ENCODE results near the gene ADAT3. TPM values are rescaled to one million over a fixed set of nuclear protein-coding genes. Genes with fewer than 3 reads are reported as not detected.
"Not testable (repeated sequence)": the region's sequence is repeated elsewhere in the genome, so short reads cannot be mapped to it uniquely, and the experiment has no call there.

ADAT3 gene
- total RNA-seq, 2 experiments from 2014 or later = 9.3 to 11.4 TPM

DNA sequence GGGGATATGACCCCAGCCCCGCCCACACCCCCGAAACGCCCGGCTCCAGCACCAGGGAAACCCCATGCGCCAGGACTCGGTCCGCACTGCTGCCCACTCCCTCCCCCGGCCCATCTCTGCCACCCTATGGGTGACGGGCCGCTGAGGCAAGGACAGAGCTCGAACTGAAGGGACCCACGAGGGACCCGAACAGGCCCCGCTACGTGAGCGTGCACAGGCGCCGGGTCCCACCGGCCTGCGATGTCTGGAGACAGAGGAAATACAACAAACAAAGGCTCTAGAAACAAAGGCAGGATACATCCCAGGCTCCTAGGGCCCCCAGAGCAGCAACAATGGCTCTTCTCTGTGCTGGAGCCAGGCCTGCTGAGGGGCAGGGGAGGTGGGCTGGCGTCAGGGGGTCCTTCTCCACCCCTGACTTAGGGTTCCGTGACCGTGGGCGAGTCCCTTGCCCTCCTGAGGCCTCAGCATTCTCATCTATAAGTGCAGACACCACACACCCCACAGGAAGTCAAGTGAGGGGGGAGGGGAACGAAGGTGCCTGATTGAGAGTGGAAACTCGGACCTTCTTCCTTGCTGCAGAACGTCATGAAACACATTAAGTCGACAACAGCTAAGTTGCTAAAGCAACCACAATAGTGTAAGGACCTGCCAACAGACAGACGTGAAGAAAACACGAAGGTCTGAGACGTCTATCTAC is 23.0 kb upstream of the ADAT3 start:
- peaks cover 36% of the 10 kb centered on the region for H3K4me1 Mint-ChIP-seq
- CTCF ChIA-PET = interaction anchor here (0.8 to 1.6 kb wide), 5 partner anchors 8 to 48 kb away, joined by 3 to 8 read pairs (median 3); no protein-coding TSS in a partner anchor
- H3K27me3 Mint-ChIP-seq = no peaks in the 10 kb centered on the region
- ATAC-seq (peak; percentile 63), DNase-seq (peak; percentile 92)
- no peaks in the 10 kb centered on the region for H3K9me3 Mint-ChIP-seq (ENCODE audit: low read depth)
- peak overlapping the region; percentile 98 for H3K27ac Mint-ChIP-seq
- H3K36me3 Mint-ChIP-seq = peaks cover 18% of the 10 kb centered on the region
- peak overlapping the region; percentile 90 for H3K4me3 Mint-ChIP-seq

DNA sequence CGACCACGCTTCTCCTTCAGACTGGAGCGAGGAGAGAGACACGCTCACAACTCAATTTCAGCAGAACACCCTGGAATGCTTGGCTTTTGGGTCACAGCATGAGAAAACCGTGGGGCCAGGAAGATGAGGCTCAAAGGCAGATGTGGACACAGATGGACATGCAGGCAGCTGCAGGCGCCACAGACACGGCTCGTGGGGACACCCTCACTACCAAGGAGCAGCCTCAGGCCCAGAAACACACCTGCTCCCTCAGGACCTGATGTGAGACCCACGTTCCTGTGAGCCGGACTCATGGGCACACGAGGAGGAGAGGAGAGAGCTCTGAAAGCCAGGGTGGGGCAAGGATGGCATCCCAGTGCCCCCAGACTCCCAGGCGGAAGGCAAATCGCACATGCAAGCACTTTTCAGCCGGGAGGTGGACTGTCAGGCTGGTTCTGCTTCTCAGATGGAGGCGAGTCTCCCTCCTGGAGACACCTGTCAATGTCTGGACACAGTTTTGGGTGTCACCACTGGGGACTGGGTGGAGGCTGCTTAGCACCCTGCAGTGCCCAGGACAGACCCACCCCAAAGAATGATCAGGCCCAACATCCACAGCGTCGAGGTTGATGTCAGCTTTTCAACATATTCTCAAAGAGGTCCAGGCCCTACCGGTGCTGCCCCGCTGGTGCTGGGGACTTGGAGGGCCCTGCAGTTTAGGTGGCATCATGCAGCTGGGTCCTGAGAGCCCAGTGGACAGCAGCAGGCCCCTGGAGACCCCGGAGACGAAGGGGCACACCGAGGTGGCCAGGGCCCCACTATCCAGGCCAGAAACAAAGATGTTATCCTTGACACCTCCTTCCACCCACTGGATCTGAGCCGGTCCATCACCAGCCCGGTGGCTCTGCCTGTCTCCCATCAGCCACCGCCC is 22.2 kb upstream of the ADAT3 start:
- H3K4me3 Mint-ChIP-seq = peak overlapping the region; percentile 90
- no peaks in the 10 kb centered on the region for H3K27me3 Mint-ChIP-seq
- peak overlapping the region; percentile 98 for H3K27ac Mint-ChIP-seq
- DNase-seq (no peak), ATAC-seq (peak; percentile 1)
- peaks cover 40% of the 10 kb centered on the region for H3K4me1 Mint-ChIP-seq
- H3K36me3 Mint-ChIP-seq = peaks cover 18% of the 10 kb centered on the region
- CTCF ChIA-PET = interaction anchor here (0.8 to 2.4 kb wide), 6 partner anchors 8 to 47 kb away, joined by 3 to 12 read pairs (median 6); no protein-coding TSS in a partner anchor
- no peaks in the 10 kb centered on the region for H3K9me3 Mint-ChIP-seq (ENCODE audit: low read depth)

DNA sequence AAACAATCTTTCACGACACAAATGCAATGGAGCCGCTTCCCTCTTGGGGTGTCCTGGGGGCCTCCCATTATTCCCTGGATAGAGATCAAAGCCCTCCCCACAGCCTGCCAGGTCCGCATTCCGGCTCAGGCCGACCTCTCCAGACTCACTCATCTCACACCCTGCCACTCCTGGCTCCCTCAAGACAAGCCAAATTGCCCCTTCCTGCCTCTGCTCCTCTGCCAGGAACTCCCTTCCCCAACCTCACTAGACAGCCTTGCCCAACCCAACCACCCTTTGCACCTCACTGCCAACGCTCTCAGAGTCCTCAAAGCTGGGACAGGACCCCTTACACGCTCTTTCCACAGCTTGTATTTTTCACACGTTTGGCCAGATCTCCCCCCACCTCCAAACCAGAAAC is 21.4 kb upstream of the ADAT3 start:
- no peaks in the 10 kb centered on the region for H3K9me3 Mint-ChIP-seq (ENCODE audit: low read depth)
- H3K27ac Mint-ChIP-seq = peak overlapping the region; percentile 98
- DNase-seq (peak; percentile 57), ATAC-seq (peak; percentile 10)
- H3K4me3 Mint-ChIP-seq = peak overlapping the region; percentile 90
- H3K36me3 Mint-ChIP-seq = peaks cover 18% of the 10 kb centered on the region
- peaks cover 40% of the 10 kb centered on the region for H3K4me1 Mint-ChIP-seq
- CTCF ChIA-PET = interaction anchor here (2.4 kb wide), 1 partner anchor 13 kb away, joined by 12 read pairs; no protein-coding TSS in a partner anchor
- no peaks in the 10 kb centered on the region for H3K27me3 Mint-ChIP-seq

DNA sequence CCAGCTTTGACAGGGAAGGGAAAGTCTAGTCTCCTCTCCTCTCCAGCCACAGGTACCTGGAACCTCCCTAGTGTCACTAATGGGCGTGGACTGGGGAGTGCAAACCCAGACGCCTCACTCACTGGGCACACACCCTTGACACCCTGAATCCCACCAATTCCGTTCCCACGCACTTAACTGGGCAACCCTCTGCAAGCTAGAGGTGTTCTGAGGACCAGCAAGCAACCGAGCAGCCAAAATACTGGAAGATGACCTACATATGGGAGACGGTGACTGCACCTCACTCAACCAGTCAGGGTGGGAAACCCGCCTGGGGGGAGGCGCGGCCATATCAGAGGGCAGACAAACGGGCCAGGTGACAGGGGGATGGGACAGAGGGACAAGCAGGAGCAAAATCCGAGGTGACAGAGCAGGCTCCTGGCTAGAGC is 20.9 kb upstream of the ADAT3 start:
- Mint-ChIP-seq H3K4me3 (peak overlapping the region; percentile 90), H3K36me3 (peaks cover 18% of the 10 kb centered on the region), H3K27ac (peak overlapping the region; percentile 98), H3K9me3 (ENCODE audit: low read depth) (no peaks in the 10 kb centered on the region), H3K27me3 (no peaks in the 10 kb centered on the region), H3K4me1 (peaks cover 40% of the 10 kb centered on the region)
- peak; percentile 20 for ATAC-seq
- DNase-seq = peak; percentile 73
- CTCF ChIA-PET = interaction anchor here (1.3 to 2.4 kb wide), 2 partner anchors 13 to 20 kb away, joined by 4 to 12 read pairs; no protein-coding TSS in a partner anchor

DNA sequence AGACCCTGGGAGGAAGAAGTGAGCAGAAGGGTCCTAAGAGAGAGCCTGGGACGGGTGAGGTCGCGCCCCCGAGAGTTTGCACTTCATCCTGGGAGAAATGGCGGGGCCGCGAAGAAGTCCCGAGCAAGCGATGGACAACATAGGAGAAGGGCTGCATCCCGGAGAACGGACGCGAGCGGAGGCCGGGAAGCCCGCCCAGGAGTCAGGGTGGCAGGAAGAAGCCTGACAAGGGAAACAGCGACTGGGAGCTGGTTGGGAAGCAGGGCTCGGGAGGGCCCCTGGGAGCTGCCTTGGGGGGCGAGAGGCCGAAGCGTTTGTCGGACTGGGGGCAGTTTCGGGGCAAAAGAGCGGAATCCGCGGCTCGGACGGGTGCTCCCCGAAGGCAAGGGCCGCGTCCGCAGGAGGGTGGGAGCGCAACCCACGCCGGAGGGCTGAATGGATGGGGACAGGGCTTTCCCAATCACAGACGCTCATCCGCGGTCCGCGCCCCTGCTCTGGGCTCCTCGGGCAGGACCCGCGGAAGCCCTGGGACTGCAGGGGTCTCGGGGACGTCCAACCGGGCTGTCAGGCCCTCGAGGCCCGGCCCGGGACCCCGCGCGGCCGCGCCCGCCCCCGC is 20.4 kb upstream of the ADAT3 start:
- CTCF ChIA-PET = interaction anchor here (0.6 to 2.4 kb wide), 3 partner anchors 9 to 20 kb away, joined by 3 to 12 read pairs (median 4); no protein-coding TSS in a partner anchor
- peak; percentile 10 for ATAC-seq
- Mint-ChIP-seq H3K4me1 (peaks cover 39% of the 10 kb centered on the region), H3K4me3 (peak overlapping the region; percentile 90), H3K36me3 (peaks cover 18% of the 10 kb centered on the region), H3K27me3 (no peaks in the 10 kb centered on the region), H3K9me3 (ENCODE audit: low read depth) (no peaks in the 10 kb centered on the region), H3K27ac (peak overlapping the region; percentile 98)
- DNase-seq = no peak

DNA sequence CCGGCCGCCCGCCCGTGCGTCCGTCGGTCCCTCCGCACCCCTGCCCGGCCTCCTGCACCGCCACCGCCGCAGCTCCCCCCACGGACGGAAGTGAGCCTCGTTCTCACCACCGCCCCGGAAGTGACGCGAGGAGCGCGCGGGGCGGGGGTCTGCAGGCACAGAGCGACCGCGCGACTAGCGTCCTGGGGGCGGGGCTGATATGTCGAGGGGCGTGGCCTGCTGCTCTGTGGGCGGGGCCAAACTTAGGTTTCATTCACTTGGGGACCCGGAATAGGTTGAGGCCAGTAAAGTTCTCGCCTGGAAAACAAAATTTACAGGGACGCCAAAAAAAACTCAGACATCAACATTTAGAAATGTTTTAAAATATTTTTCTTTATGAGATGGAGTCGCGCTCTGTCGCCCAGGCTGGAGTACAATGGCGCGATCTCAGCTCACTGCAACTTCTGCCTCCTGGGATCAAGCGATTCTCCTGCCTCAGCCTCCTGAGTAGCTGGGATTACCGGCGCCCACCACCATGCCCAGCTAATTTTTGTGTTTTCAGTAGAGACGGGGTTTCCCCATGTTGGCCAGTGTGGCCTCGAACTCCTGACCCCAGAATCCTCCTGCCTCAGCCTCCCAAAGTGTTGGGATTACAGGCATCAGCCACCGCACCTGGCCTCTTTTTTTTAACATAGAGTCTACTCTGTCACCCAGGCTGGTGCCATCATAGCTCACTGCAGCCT is 19.6 kb upstream of the ADAT3 start, which contains the start of gene ABHD17A:
ABHD17A (minus strand) TSS at position 99 of the 722 bp plus-strand sequence. CDS start 3,930 bp downstream, outside the sequence.
- not testable (repeated sequence) for H3K9me3 Mint-ChIP-seq (ENCODE audit: low read depth); H3K27me3 Mint-ChIP-seq
- H3K4me3 Mint-ChIP-seq = peak within 1 kb of the TSS; percentile 90
- H3K27ac Mint-ChIP-seq = peak within 1 kb of the TSS; percentile 98
- DNase-seq (peak; percentile 96), ATAC-seq (peak; percentile 70)
- CTCF ChIA-PET = interaction anchor here (0.6 to 2.4 kb wide), 5 partner anchors 9 to 21 kb away, joined by 3 to 12 read pairs (median 3); no protein-coding TSS in a partner anchor
- H3K36me3 Mint-ChIP-seq = peaks cover 18% of the 10 kb centered on the region
- H3K4me1 Mint-ChIP-seq = peaks cover 32% of the 10 kb centered on the region

DNA sequence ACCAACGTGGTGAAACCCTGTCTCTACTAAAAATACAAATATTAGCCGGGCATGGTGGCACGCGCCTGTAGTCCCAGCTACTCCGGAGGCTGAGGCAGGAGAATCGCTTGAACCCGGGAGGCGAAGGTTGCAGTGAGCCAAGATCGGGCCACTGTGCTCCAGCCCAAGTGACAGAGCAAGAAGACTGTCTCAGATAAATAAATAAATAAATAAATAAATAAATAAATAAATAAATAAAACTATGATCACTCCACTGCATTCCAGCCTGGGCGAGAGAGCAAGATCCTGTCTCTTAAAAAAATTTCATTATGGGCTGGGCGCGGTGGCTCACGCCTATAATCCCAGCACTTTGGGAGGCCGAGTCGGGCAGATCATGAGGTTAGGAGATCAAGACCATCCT is 18.8 kb upstream of the ADAT3 start:
- peaks cover 18% of the 10 kb centered on the region for H3K36me3 Mint-ChIP-seq
- not testable (repeated sequence) for H3K4me3 Mint-ChIP-seq, H3K27me3 Mint-ChIP-seq

DNA sequence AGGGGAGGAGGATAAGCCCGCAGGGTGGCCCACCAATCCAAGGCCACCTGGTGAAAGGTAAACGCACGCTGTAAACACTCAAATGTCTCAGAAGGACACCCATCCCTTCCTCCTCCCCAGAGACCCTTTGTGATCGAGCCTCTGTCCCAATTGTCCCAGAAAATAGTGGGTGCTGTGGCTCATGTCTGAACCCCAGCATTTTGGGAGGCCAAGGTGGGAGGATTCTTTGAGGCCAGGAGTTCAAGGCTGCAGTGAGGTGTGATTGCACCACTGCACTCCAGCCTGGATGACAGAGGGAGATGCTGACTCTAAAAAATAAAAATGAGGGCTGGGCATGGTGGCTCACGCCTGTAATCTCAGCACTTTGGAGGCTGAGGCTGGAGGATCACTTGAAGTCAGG is 16.8 kb upstream of the ADAT3 start:
- no peak for DNase-seq
- Mint-ChIP-seq H3K4me3 (no peak overlapping the region), H3K27ac (no peak overlapping the region), H3K27me3 (no peaks in the 10 kb centered on the region), H3K4me1 (peaks cover 20% of the 10 kb centered on the region), H3K36me3 (peaks cover 10% of the 10 kb centered on the region), H3K9me3 (ENCODE audit: low read depth) (no peaks in the 10 kb centered on the region)
- no peak for ATAC-seq
- CTCF ChIA-PET = interaction anchor here (2.8 kb wide), 1 partner anchor 9 kb away, joined by 13 read pairs; no protein-coding TSS in a partner anchor

More for the DNA sequence above, 18.8 kb upstream of the ADAT3 start:
- not testable (repeated sequence) for H3K27ac Mint-ChIP-seq; DNase-seq; H3K9me3 Mint-ChIP-seq (ENCODE audit: low read depth); ATAC-seq
- peaks cover 29% of the 10 kb centered on the region for H3K4me1 Mint-ChIP-seq
- CTCF ChIA-PET = interaction anchor here (0.9 to 1.4 kb wide), 2 partner anchors 9 to 10 kb away, joined by 3 read pairs; no protein-coding TSS in a partner anchor

DNA sequence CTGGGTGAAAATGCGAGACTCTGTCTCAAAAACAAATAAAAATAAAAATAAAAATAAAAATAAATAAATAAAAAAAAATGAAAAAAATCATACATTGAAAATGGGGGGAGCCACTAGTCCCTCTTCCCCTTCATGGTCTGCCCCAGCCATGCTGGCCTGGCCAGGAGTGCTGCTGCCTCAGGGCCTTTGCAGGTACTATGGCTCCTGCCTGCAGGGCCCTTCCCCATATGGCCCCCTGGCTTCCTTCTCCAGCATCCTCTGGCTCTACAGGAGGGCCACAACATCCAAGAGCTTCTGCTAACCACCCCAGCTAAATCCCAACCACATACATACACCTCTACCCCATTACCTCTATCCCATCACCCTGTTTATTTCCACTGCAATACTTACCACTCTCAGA is 15.3 kb upstream of the ADAT3 start:
- no peak for DNase-seq
- ATAC-seq = no peak
- CTCF ChIA-PET = interaction anchor here (1.6 kb wide), 2 partner anchors 13 to 266 kb away, joined by 3 to 4 read pairs; no protein-coding TSS in a partner anchor
- Mint-ChIP-seq H3K36me3 (no peaks in the 10 kb centered on the region), H3K27me3 (no peaks in the 10 kb centered on the region), H3K27ac (no peak overlapping the region), H3K9me3 (ENCODE audit: low read depth) (no peaks in the 10 kb centered on the region), H3K4me3 (no peak overlapping the region), H3K4me1 (peaks cover 17% of the 10 kb centered on the region)

DNA sequence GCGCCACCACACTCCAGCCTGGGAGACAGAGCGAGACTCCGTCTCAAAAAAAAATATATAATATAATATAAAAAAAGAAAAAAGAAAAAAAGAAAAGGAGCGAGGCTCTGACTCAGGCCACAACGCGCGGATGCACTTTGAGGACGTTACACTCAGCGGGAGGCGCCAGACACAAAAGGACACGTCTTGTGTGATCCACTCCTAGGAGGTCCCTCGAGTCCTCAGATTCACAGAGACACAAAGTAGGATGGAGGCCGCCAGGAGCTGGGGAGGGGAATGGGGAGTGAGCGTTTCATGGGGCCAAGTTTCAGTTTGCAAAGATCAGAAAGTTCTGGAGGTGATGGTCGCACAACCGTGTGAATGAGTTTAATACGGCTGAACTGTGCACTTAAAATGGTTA is 11.4 kb upstream of the ADAT3 start:
- no peaks in the 10 kb centered on the region for H3K27me3 Mint-ChIP-seq
- H3K27ac Mint-ChIP-seq = peak overlapping the region; percentile 42
- DNase-seq (no peak), ATAC-seq (no peak)
- no peaks in the 10 kb centered on the region for H3K9me3 Mint-ChIP-seq (ENCODE audit: low read depth)
- no peaks in the 10 kb centered on the region for H3K36me3 Mint-ChIP-seq
- CTCF ChIA-PET = interaction anchor here (1.2 to 1.6 kb wide), 2 partner anchors 29 to 56 kb away, joined by 3 to 6 read pairs; no protein-coding TSS in a partner anchor
- H3K4me1 Mint-ChIP-seq = peaks cover 41% of the 10 kb centered on the region
- no peak overlapping the region for H3K4me3 Mint-ChIP-seq

DNA sequence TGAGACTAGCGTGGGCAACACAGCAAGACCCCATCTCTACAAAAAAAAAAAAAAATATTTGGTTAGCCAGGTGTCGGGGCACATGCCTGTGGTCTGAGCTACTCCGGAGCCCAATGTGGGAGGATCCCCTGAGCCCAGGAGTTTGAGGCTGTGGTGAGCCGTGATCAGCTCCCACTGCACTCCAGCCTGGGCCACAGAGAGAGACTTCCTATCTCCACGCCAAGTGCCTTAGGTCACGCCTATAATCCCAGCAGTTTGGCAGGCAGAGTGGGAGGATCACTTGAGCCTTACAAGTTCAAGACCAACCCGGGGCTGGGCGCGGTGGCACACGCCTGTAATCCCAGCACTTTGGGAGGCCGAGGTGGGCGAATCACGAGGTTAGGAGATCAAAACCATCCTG is 8.7 kb upstream of the ADAT3 start:
- Mint-ChIP-seq H3K4me3 (peak overlapping the region; percentile 82), H3K36me3 (no peaks in the 10 kb centered on the region), H3K4me1 (peaks cover 43% of the 10 kb centered on the region), H3K27ac (peak overlapping the region; percentile 98), H3K9me3 (ENCODE audit: low read depth) (no peaks in the 10 kb centered on the region), H3K27me3 (no peaks in the 10 kb centered on the region)
- ATAC-seq = no peak
- CTCF ChIA-PET = interaction anchor here (1.2 to 2.8 kb wide), 10 partner anchors 9 to 488 kb away, joined by 3 to 27 read pairs (median 10); partner anchors contain the start of gene ABHD17A
- DNase-seq = no peak

DNA sequence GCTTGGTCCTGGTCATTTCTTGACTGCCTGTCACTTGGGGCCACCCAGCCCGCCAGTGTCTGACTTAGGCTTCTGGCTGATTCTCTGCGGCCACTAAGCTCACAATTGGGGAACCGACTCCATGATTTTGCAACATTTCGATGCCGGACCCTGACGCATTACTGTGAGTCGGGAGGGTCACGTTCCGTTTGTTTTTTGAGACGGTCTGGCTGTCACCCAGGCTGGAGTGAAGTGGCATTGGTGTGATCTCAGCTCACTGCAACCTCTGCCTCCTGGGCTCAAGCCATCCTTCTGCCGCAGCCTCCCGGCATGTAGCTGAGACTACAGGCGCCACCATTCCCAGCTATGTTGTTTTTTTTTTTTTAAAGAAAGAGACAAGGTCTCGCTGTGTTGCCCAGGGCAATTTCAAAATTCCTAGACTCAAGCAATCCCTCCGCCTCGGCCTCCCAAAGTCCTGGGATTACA is 3.2 kb upstream of the ADAT3 start:
- H3K9me3 Mint-ChIP-seq (ENCODE audit: low read depth) = no peaks in the 10 kb centered on the region
- H3K4me1 Mint-ChIP-seq = peaks cover 42% of the 10 kb centered on the region
- DNase-seq (no peak), ATAC-seq (no peak)
- H3K4me3 Mint-ChIP-seq = no peak overlapping the region
- CTCF ChIA-PET = interaction anchor here (1.9 to 3.3 kb wide), 2 partner anchors 27 to 37 kb away, joined by 10 to 17 read pairs; no protein-coding TSS in a partner anchor
- no peaks in the 10 kb centered on the region for H3K36me3 Mint-ChIP-seq
- no peaks in the 10 kb centered on the region for H3K27me3 Mint-ChIP-seq
- H3K27ac Mint-ChIP-seq = no peak overlapping the region

Measured in activated CD8-positive, alpha-beta memory T cell treated with anti-CD3 and anti-CD28 coated beads, Interleukin-2, amount 10 ng/mL, durations not matched to agents 7 days and 5 days (primary cell).